IMR-90 (cell line): ENCODE results near the gene ATIC. TPM values are rescaled to one million over a fixed set of nuclear protein-coding genes. Genes with fewer than 3 reads are reported as not detected.

Experiments used
- ATAC-seq: fragments of 200-7000 bp; cut with Tn5 transposase; 2 replicates; pipeline ENCODE4 v1.9.1; 2020; ENCODE audit warnings: low read depth, mild to moderate bottlenecking, moderate library complexity
- BruUV-seq: library from RNA; stranded (reverse); fragments of 400-500 nt; replicated peaks from 2 replicates; lab custom pipeline; 2021; lab: Mats Ljungman, UMichigan
- CTCF ChIA-PET: fragments of 300-600 bp; formaldehyde crosslinking; extraction: SDS; loops from one replicate; lab custom pipeline; 2021; ENCODE audit warnings: antibody characterized with exemption; lab: Yijun Ruan, JAX
- POLR2A ChIA-PET: fragments of 300-600 bp; sonication (Branson Sonifier 250); formaldehyde crosslinking; loops from one replicate; lab custom pipeline; 2022; ENCODE audit warnings: antibody characterized with exemption; ENCODE audit not compliant: unreplicated experiment; lab: Charles Lee
- DNase-seq: peaks from one replicate; pipeline ENCODE4 v3.0.0; 2013
- H2AFZ ChIP-seq: replicated peaks from 2 replicates; pipeline ENCODE3; 2013; ENCODE audit warnings: low read length, mild to moderate bottlenecking; ENCODE audit not compliant: poor library complexity
- H2AK5ac ChIP-seq: 2 replicates; pipeline ENCODE4 v1.6.1; 2013; ENCODE audit warnings: low read depth, low read length, inconsistent platforms
- H2AK9ac ChIP-seq: replicated peaks from 2 replicates; pipeline ENCODE3; 2013; ENCODE audit warnings: mild to moderate bottlenecking, low read depth, low read length, moderate library complexity; ENCODE audit not compliant: poor library complexity
- H2BK120ac ChIP-seq: 2 replicates; pipeline ENCODE4 v1.6.1; 2013; ENCODE audit warnings: low read depth, low read length, inconsistent platforms
- H2BK15ac ChIP-seq: 3 replicates; pipeline ENCODE4 v1.6.1; 2013; ENCODE audit warnings: low read depth, low read length, inconsistent platforms
- H2BK20ac ChIP-seq: 2 replicates; pipeline ENCODE4 v1.6.1; 2013; ENCODE audit warnings: low read depth, mild to moderate bottlenecking, inconsistent platforms, low read length, moderate library complexity
- H2BK5ac ChIP-seq: 2 replicates; pipeline ENCODE4 v1.6.1; 2013; ENCODE audit warnings: mild to moderate bottlenecking, low read depth, low read length, inconsistent platforms; ENCODE audit not compliant: poor library complexity, severe bottlenecking
- H3K14ac ChIP-seq: replicated peaks from 2 replicates; pipeline ENCODE4 v1.6.1; 2013; ENCODE audit warnings: low read depth, low read length, inconsistent platforms
- H3K18ac ChIP-seq: 2 replicates; pipeline ENCODE4 v1.6.1; 2013; ENCODE audit warnings: low read depth, low read length, control low read depth
- H3K23ac ChIP-seq: 2 replicates; pipeline ENCODE4 v1.6.1; 2013; ENCODE audit warnings: low read depth, low read length, inconsistent platforms
- H3K27ac ChIP-seq: 2 replicates; pipeline ENCODE4 v1.5.1; 2013; ENCODE audit warnings: mild to moderate bottlenecking, control low read depth, low read length; ENCODE audit not compliant: insufficient read depth
- H3K27me3 ChIP-seq: 2 replicates; pipeline ENCODE4 v1.6.1; 2013; ENCODE audit warnings: low read length; ENCODE audit not compliant: control insufficient read depth, insufficient read depth
- H3K36me3 ChIP-seq: 2 replicates; pipeline ENCODE4 v1.6.1; 2013; ENCODE audit warnings: low read length, mixed read lengths; ENCODE audit not compliant: control insufficient read depth, insufficient read depth
- H3K4ac ChIP-seq: 2 replicates; pipeline ENCODE4 v1.6.1; 2013; ENCODE audit warnings: low read depth, low read length, inconsistent platforms
- H3K4me1 ChIP-seq: 2 replicates; pipeline ENCODE4 v1.6.1; 2013; ENCODE audit warnings: low read length, mixed read lengths; ENCODE audit not compliant: control insufficient read depth, insufficient read depth
- H3K4me2 ChIP-seq: 2 replicates; pipeline ENCODE4 v1.6.1; 2013; ENCODE audit warnings: low read depth, mild to moderate bottlenecking, control low read depth, low read length, moderate library complexity
- H3K4me3 ChIP-seq: 2 replicates; pipeline ENCODE4 v1.5.1; 2013; ENCODE audit warnings: low read depth, mild to moderate bottlenecking, control low read depth, low read length, moderate library complexity; ENCODE audit not compliant: insufficient read depth
- H3K56ac ChIP-seq: 2 replicates; pipeline ENCODE4 v1.6.1; 2013; ENCODE audit warnings: low read length, inconsistent platforms; ENCODE audit not compliant: insufficient read depth; ENCODE audit errors: extremely low read depth
- H3K79me1 ChIP-seq, 2 experiments: 2 replicates each; pipeline ENCODE4 v1.6.1; 2013; ENCODE audit warnings: low read length in 2 of 2, inconsistent platforms in 1 of 2, low read depth in 1 of 2
- H3K9ac ChIP-seq: 2 replicates; pipeline ENCODE4 v1.6.1; 2013; ENCODE audit warnings: low read depth, low read length, control low read depth
- H3K9me1 ChIP-seq: 2 replicates; pipeline ENCODE4 v1.6.1; 2013; ENCODE audit warnings: low read length, inconsistent platforms; ENCODE audit not compliant: insufficient read depth
- H3K9me3 ChIP-seq: 2 replicates; pipeline ENCODE4 v1.6.1; 2013; ENCODE audit warnings: low read length; ENCODE audit not compliant: control insufficient read depth, insufficient read depth
- H4K20me1 ChIP-seq: 2 replicates; pipeline ENCODE4 v1.6.1; 2013; ENCODE audit warnings: low read length, inconsistent platforms; ENCODE audit not compliant: insufficient read depth
- H4K5ac ChIP-seq: 2 replicates; pipeline ENCODE4 v1.6.1; 2013; ENCODE audit warnings: mild to moderate bottlenecking, low read depth, low read length, control low read depth
- H4K8ac ChIP-seq, 2 experiments: 2 replicates each; pipeline ENCODE4 v1.6.1; 2013; ENCODE audit warnings: low read depth in 2 of 2, low read length in 2 of 2, control low read depth in 1 of 2, inconsistent platforms in 1 of 2
- H4K91ac ChIP-seq: 2 replicates; pipeline ENCODE4 v1.6.1; 2013; ENCODE audit warnings: low read depth, low read length, inconsistent platforms; ENCODE audit not compliant: insufficient read depth
- ELK1 ChIP-seq: fragments of 150-350 bp; IDR thresholded peaks from 2 replicates; pipeline ENCODE4 v1.6.1; 2016; ENCODE audit warnings: low read depth, mild to moderate bottlenecking, low read length, moderate library complexity, borderline replicate concordance
- MAZ ChIP-seq: IDR thresholded peaks from 2 replicates; pipeline ENCODE4 v1.6.1; 2012; ENCODE audit warnings: low read depth, mild to moderate bottlenecking, low read length, improper control_type of control experiment, moderate library complexity, borderline replicate concordance
- POLR2A ChIP-seq: IDR thresholded peaks from 2 replicates; pipeline ENCODE4 v1.6.1; 2012; ENCODE audit warnings: mild to moderate bottlenecking, low read depth, low read length
- RAD21 ChIP-seq: IDR thresholded peaks from 2 replicates; pipeline ENCODE4 v1.6.1; 2012; ENCODE audit warnings: low read length, improper control_type of control experiment
- USF2 ChIP-seq: fragments of 150-350 bp; IDR thresholded peaks from 2 replicates; pipeline ENCODE4 v1.6.1; 2017; ENCODE audit warnings: mild to moderate bottlenecking, antibody characterized with exemption, low read length, low read depth
- dilution Hi-C: fragments of 300-500 bp; cut with HindIII; formaldehyde crosslinking; loops from one replicate; pipeline ENCODE4 v1.14.3; 2018; ENCODE audit warnings: low sequenced_read_pairs; ENCODE audit not compliant: unreplicated experiment
- in situ Hi-C: fragments of 300-500 bp; cut with MboI; formaldehyde crosslinking; loops from 3 replicates; pipeline ENCODE4 v1.14.3; 2019; ENCODE audit warnings: low sequenced_read_pairs, inconsistent platforms, mixed read lengths
- intact Hi-C: fragments of 100-400 bp; cut with micrococcal nuclease; formaldehyde crosslinking; loops from 2 replicates; pipeline ENCODE4 v1.10.0; 2022
- polyA plus RNA-seq, 3 experiments: library from polyadenylated mRNA; depleted of rRNA; stranded (reverse); fragments of >200 nt; gene quantifications; 2 replicates each; pipeline ENCODE4 v1.2.3, GENCODE V29; 2012; ENCODE audit warnings: low replicate concordance in 1 of 3
- total RNA-seq: library from RNA; depleted of rRNA; stranded (reverse); fragments of >200 nt; gene quantifications from 2 replicates; pipeline ENCODE4 v1.2.3, GENCODE V29; 2012

The ATIC gene
- total and polyA plus RNA-seq, 2 of the 4 experiments (the other 2 are of a cell fraction): 30.5 to 101 TPM

GRCh38 chr2:215347878-215348277 lies 36.0 kb downstream of the ATIC start:
- H3K27ac ChIP-seq: no peak overlapping the region
- TF ChIP-seq RAD21 (no peak), ELK1 (no peak), POLR2A (no peak), MAZ (no peak), USF2 (no peak)
- intact Hi-C loops (no loop called here), dilution Hi-C loops (no loop called here), in situ Hi-C loops (no loop called here)
- H3K4ac ChIP-seq: no peak overlapping the region
- no peak overlapping the region for H4K8ac ChIP-seq
- no peak overlapping the region for H2BK120ac ChIP-seq
- H3K23ac ChIP-seq: no peak overlapping the region
- H2BK20ac ChIP-seq: no peak overlapping the region
- no peak overlapping the region for H3K18ac ChIP-seq
- no peak overlapping the region for H3K56ac ChIP-seq
- peaks cover 41% of the 10 kb centered on the region for H3K36me3 ChIP-seq
- H2AFZ ChIP-seq: no peak overlapping the region
- no peak overlapping the region for H3K14ac ChIP-seq
- no peak overlapping the region for H3K4me2 ChIP-seq
- H2AK5ac ChIP-seq: no peak overlapping the region
- H3K79me1 ChIP-seq: peaks cover 2 to 6% of the 10 kb centered on the region in 2 experiments; a peak in 3 of 4 replicates
- no peak for ATAC-seq
- no peaks in the 10 kb centered on the region for H3K4me1 ChIP-seq
- no peak overlapping the region for H3K4me3 ChIP-seq
- no TSS peak for BruUV-seq
- no peak overlapping the region for H4K5ac ChIP-seq
- no peak overlapping the region for H3K9ac ChIP-seq
- no peak overlapping the region for H4K91ac ChIP-seq
- DNase-seq: no peak
- H3K9me3 ChIP-seq: no peaks in the 10 kb centered on the region
- H4K20me1 ChIP-seq: no peaks in the 10 kb centered on the region
- no peak overlapping the region for H2BK15ac ChIP-seq
- POLR2A ChIA-PET: no interaction called here
- H3K27me3 ChIP-seq: no peaks in the 10 kb centered on the region
- no peak overlapping the region for H2BK5ac ChIP-seq
- CTCF ChIA-PET: no interaction called here
- no peak overlapping the region for H2AK9ac ChIP-seq
- H3K9me1 ChIP-seq: no peaks in the 10 kb centered on the region; the same call in 1 of the 2 replicates
